Mucosa of descending colon (tissue), 3 donors: ENCODE results near the gene PHLDB2. TPM values are rescaled to one million over a fixed set of nuclear protein-coding genes. Genes with fewer than 3 reads are reported as not detected.

ENCODE experiments used
- ATAC-seq: fragments of 200-7000 bp; cut with Tn5 transposase; one replicate; pipeline ENCODE4 v1.9.1; 2020; ENCODE audit warnings: mild to moderate bottlenecking, moderate library complexity
- DNase-seq, 3 donors: peaks; one replicate each; pipeline ENCODE4 v3.0.0-alpha.2; 2020
- H3K36me3 ChIP-seq: fragments of 200-600 bp; one replicate; pipeline ENCODE4 v1.8.0; 2021; ENCODE audit warnings: low read depth, mild to moderate bottlenecking
- H3K4me1 ChIP-seq: fragments of 200-600 bp; one replicate; pipeline ENCODE4 v1.8.0; 2021; ENCODE audit warnings: low read depth, mild to moderate bottlenecking
- H3K4me3 ChIP-seq: fragments of 200-600 bp; one replicate; pipeline ENCODE4 v1.8.0; 2021; ENCODE audit warnings: mild to moderate bottlenecking
- H3K9me3 ChIP-seq: fragments of 200-600 bp; one replicate; pipeline ENCODE4 v1.8.0; 2021; ENCODE audit warnings: mild to moderate bottlenecking
- CTCF ChIP-seq: fragments of 200-600 bp; IDR thresholded peaks from one replicate; pipeline ENCODE4 v1.8.0; 2022; ENCODE audit warnings: antibody characterized with exemption, mild to moderate bottlenecking
- intact Hi-C, 2 donors: fragments of 100-400 bp; cut with DNase I in 1 of 2; cut with micrococcal nuclease in 1 of 2; formaldehyde crosslinking; loops; one replicate each; pipeline versions ENCODE4 v1.11.0 to v1.11.1; 2022; cut with DNase I, micrococcal nuclease
- total RNA-seq, 3 donors: library from RNA; stranded (reverse); fragmentation: NEBNext Ultra II Directional in 2 of 3; extraction: Animal tissue kit (Norgen Biotek cat#: 25700) in 2 of 3; gene quantifications; one replicate each; pipeline versions ENCODE4 v1.2.1 to v1.2.4, GENCODE V29; 2021 to 2023
- donor health status: DM: no; HTN: no; CAD: no; lungs with moderate emphysema.
- donor health status: DM: no; HTN: no; CAD: no.
- donor health status: DM: no; HTN: yes; CAD: no.

Gene PHLDB2
- total RNA-seq, 3 donors from 2014 or later, result 9.4 to 90.2 (median 17.7) TPM

- TF ChIP-seq CTCF, result no peak
- no peaks in the 10 kb centered on the region for H3K9me3 ChIP-seq
- H3K4me1 ChIP-seq, result no peaks in the 10 kb centered on the region
- H3K4me3 ChIP-seq, result no peak overlapping the region
- intact Hi-C loops, result no loop called here
- no peaks in the 10 kb centered on the region for H3K36me3 ChIP-seq
- ATAC-seq (no peak), DNase-seq (no peak)
These were observed 140.6 kb downstream of the PHLDB2 start for GRCh38 chr3:111999484-112000324.

- ATAC-seq (no peak), DNase-seq (no peak)
- Histone ChIP-seq H3K36me3 (no peaks in the 10 kb centered on the region), H3K9me3 (no peaks in the 10 kb centered on the region), H3K4me3 (no peak overlapping the region), H3K4me1 (no peaks in the 10 kb centered on the region)
- intact Hi-C loops, result no loop called here
- TF ChIP-seq CTCF, result no peak
These were observed 141.3 kb downstream of the PHLDB2 start for GRCh38 chr3:112000367-112000771.

- H3K4me3 ChIP-seq, result no peak overlapping the region
- no peaks in the 10 kb centered on the region for H3K4me1 ChIP-seq
- intact Hi-C loops, result no loop called here
- no peak for ATAC-seq
- H3K9me3 ChIP-seq, result no peaks in the 10 kb centered on the region
- H3K36me3 ChIP-seq, result no peaks in the 10 kb centered on the region
- no peak for TF ChIP-seq CTCF
- no peak for DNase-seq
These were observed 141.9 kb downstream of the PHLDB2 start for GRCh38 chr3:112000966-112001365.

GRCh38 chr3:112001526-112001925, 142.5 kb downstream of the PHLDB2 start:
- ATAC-seq, result no peak
- TF ChIP-seq CTCF, result no peak
- H3K36me3 ChIP-seq, result no peaks in the 10 kb centered on the region
- intact Hi-C loops, result no loop called here
- no peak overlapping the region for H3K4me3 ChIP-seq
- no peaks in the 10 kb centered on the region for H3K4me1 ChIP-seq
- no peaks in the 10 kb centered on the region for H3K9me3 ChIP-seq
- DNase-seq, result no peak

- DNase-seq, result no peak
- no peak for TF ChIP-seq CTCF
- no peaks in the 10 kb centered on the region for H3K4me1 ChIP-seq
- intact Hi-C loops, result no loop called here
- H3K9me3 ChIP-seq, result no peaks in the 10 kb centered on the region
- no peak overlapping the region for H3K4me3 ChIP-seq
- no peak for ATAC-seq
- H3K36me3 ChIP-seq, result no peaks in the 10 kb centered on the region
These were observed 143.3 kb downstream of the PHLDB2 start for GRCh38 chr3:112002096-112002971.
